Colonic mucosa (tissue), 4 donors: ENCODE data around the gene IL18R1. TPM values are rescaled to one million over a fixed set of nuclear protein-coding genes. Genes with fewer than 3 reads are reported as not detected.

Experiments used
- DNase-seq: peaks from one replicate; pipeline ENCODE4 v3.0.0-alpha.2; 2020
- H3K27ac ChIP-seq: fragments of 200-600 bp; one replicate; pipeline ENCODE4 v1.8.0; 2021
- H3K27me3 ChIP-seq: fragments of 200-600 bp; one replicate; pipeline ENCODE4 v1.8.0; 2021
- H3K36me3 ChIP-seq: fragments of 200-600 bp; one replicate; pipeline ENCODE4 v1.8.0; 2021
- H3K4me1 ChIP-seq: fragments of 200-600 bp; one replicate; pipeline ENCODE4 v1.8.0; 2021; ENCODE audit warnings: mild to moderate bottlenecking
- H3K4me3 ChIP-seq: fragments of 200-600 bp; one replicate; pipeline ENCODE4 v1.8.0; 2021
- H3K9ac ChIP-seq, 2 donors: one replicate each; pipeline ENCODE4 v1.7.0; 2013; ENCODE audit warnings: control low read depth in 2 of 2, low read depth in 2 of 2, low read length in 2 of 2
- H3K9me3 ChIP-seq: fragments of 200-600 bp; one replicate; pipeline ENCODE4 v1.8.0; 2021
- intact Hi-C: fragments of 100-400 bp; cut with DNase I; formaldehyde crosslinking; loops from one replicate; pipeline ENCODE4 v1.14.1; 2022
- total RNA-seq, 2 donors: library from RNA; stranded (reverse); fragmentation: NEBNext Ultra II Directional in 1 of 2; extraction: Animal tissue kit (Norgen Biotek cat#: 25700) in 1 of 2; gene quantifications; one replicate each; pipeline ENCODE4 v1.2.1, GENCODE V29; 2021
- TF ChIP-seq, protein P1 (sequence below): fragments of 200-600 bp; IDR thresholded peaks from one replicate; pipeline ENCODE4 v1.8.0; 2022; ENCODE audit warnings: antibody characterized with exemption, mild to moderate bottlenecking
- donor health status: healthy.
- donor health status: DM: no; HTN: no; CAD: no.
- donor health status: DM: no; HTN: no; CAD: no.

The IL18R1 gene
- total RNA-seq, 2 donors from 2014 or later: 1.1 to 3.0 TPM

- Histone ChIP-seq H3K36me3 (no peaks in the 10 kb centered on the region), H3K9ac (no peak overlapping the region), H3K4me1 (no peaks in the 10 kb centered on the region), H3K27me3 (no peaks in the 10 kb centered on the region), H3K4me3 (no peak overlapping the region), H3K9me3 (no peaks in the 10 kb centered on the region), H3K27ac (no peak overlapping the region)
- TF ChIP-seq, protein P1, sequence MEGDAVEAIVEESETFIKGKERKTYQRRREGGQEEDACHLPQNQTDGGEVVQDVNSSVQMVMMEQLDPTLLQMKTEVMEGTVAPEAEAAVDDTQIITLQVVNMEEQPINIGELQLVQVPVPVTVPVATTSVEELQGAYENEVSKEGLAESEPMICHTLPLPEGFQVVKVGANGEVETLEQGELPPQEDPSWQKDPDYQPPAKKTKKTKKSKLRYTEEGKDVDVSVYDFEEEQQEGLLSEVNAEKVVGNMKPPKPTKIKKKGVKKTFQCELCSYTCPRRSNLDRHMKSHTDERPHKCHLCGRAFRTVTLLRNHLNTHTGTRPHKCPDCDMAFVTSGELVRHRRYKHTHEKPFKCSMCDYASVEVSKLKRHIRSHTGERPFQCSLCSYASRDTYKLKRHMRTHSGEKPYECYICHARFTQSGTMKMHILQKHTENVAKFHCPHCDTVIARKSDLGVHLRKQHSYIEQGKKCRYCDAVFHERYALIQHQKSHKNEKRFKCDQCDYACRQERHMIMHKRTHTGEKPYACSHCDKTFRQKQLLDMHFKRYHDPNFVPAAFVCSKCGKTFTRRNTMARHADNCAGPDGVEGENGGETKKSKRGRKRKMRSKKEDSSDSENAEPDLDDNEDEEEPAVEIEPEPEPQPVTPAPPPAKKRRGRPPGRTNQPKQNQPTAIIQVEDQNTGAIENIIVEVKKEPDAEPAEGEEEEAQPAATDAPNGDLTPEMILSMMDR: no peak
- intact Hi-C loops: loop anchor here (10.0 kb wide), 1 partner anchor 342 kb away; no protein-coding TSS in a partner anchor
- no peak for DNase-seq
These were observed 9.0 kb upstream of the IL18R1 start for GRCh38 chr2:102346381-102347130.

DNA sequence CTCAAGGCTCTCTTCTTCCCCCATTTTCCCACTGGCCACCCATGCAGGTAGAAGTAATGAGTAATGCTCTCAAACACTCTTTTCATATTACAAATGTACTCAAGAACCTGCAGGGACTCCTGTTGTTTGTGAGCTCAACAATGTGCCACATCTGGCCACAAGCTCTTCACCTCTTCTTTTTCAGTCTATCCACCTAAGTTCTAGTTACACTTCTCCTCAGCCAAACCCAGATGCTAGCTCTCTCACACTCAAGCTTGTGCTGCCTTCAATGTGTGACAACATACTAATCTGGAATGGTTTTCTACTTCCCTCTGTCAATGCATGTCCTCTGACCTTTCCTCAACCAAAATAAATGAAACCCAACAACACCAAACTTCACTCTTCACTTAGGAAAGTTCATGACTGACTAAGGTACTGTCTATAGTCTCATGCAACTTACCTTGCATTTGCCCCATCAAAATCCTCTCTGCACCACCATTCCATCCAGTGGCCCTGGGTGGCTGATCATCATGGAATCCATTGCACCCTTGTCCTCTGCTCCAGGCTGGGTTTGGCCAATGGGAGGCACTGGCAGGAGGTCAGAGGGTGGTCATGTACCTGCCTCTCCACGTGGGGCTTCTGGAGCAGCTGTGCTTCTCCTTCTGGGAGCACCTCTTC, 5.3 kb upstream of the IL18R1 start:
- Histone ChIP-seq H3K4me3 (no peak overlapping the region), H3K27ac (no peak overlapping the region), H3K9ac (no peak overlapping the region), H3K4me1 (peaks cover 1% of the 10 kb centered on the region), H3K36me3 (no peaks in the 10 kb centered on the region), H3K27me3 (no peaks in the 10 kb centered on the region), H3K9me3 (no peaks in the 10 kb centered on the region)
- intact Hi-C loops: loop anchor here (5.0 kb wide), 1 partner anchor 98 kb away; no protein-coding TSS in a partner anchor
- no peak for DNase-seq
- TF ChIP-seq, protein P1: no peak

GRCh38 chr2:102356381-102356712, 751 bp downstream of the IL18R1 start:
- H3K27me3 ChIP-seq: no peaks in the 10 kb centered on the region
- H3K27ac ChIP-seq: peak overlapping the region; percentile 59
- peak overlapping the region; percentile 74 to 82 for H3K9ac ChIP-seq
- peaks cover 3% of the 10 kb centered on the region for H3K4me1 ChIP-seq
- H3K4me3 ChIP-seq: peak overlapping the region; percentile 73
- intact Hi-C loops: loop anchor here (5.0 kb wide), 1 partner anchor 91 kb away; no protein-coding TSS in a partner anchor
- no peaks in the 10 kb centered on the region for H3K36me3 ChIP-seq
- TF ChIP-seq, protein P1: no peak
- DNase-seq: no peak
- no peaks in the 10 kb centered on the region for H3K9me3 ChIP-seq

DNA sequence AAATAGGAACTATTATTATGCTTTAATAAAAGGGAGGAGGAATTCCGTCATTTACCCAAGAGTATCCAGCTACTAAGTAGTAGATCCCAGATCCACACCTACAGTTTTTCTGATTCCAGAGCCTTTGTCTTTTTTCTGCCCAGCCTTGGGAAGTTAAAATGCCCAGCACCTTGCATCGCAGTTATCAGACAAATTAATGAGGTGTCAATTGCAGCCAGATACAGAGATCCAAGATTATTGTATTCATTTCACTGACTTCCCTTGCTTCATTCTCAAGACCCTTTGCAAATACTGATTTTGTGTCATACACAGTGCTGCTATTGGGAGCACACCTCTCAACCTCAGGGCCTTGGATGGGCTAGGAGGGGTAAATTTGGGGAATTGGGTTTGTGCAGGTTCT, 1.1 kb downstream of the IL18R1 start:
- no peaks in the 10 kb centered on the region for H3K36me3 ChIP-seq
- peak overlapping the region; percentile 73 for H3K4me3 ChIP-seq
- no peak for DNase-seq
- TF ChIP-seq, protein P1: no peak
- intact Hi-C loops: loop anchor here (5.0 kb wide), 1 partner anchor 91 kb away; no protein-coding TSS in a partner anchor
- H3K9ac ChIP-seq: peak overlapping the region in 1 of 2 donors; percentile 82
- no peaks in the 10 kb centered on the region for H3K9me3 ChIP-seq
- H3K27me3 ChIP-seq: no peaks in the 10 kb centered on the region
- H3K4me1 ChIP-seq: peaks cover 3% of the 10 kb centered on the region
- no peak overlapping the region for H3K27ac ChIP-seq

GRCh38 chr2:102357937-102358336, 2.3 kb downstream of the IL18R1 start:
- Histone ChIP-seq H3K4me1 (peaks cover 3% of the 10 kb centered on the region), H3K36me3 (no peaks in the 10 kb centered on the region), H3K4me3 (no peak overlapping the region), H3K27ac (no peak overlapping the region), H3K9ac (no peak overlapping the region), H3K9me3 (no peaks in the 10 kb centered on the region), H3K27me3 (no peaks in the 10 kb centered on the region)
- intact Hi-C loops: loop anchor here (5.0 kb wide), 1 partner anchor 89 kb away; no protein-coding TSS in a partner anchor
- no peak for DNase-seq
- TF ChIP-seq, protein P1: no peak
